ENCODE results near the gene SSC5D. TPM values are rescaled to one million over a fixed set of nuclear protein-coding genes. Genes with fewer than 3 reads are reported as not detected.

Gene SSC5D
- polyA plus RNA-seq, 1 donor (not counting 4 experiments of a cell fraction or from before 2014, with no cell fraction given): not detected

GRCh38 chr19:55443045-55443823 lies 45.0 kb upstream of the SSC5D start, which contains the start of gene SHISA7:
SHISA7 (minus strand) TSS chr19:55443300; CDS start chr19:55442863, 437 bp downstream.
- dilution Hi-C loops (cut with MboI; ENCODE audit: extremely low pct_ligation_motif_present, low sequenced_read_pairs): no loop called here
- Histone ChIP-seq H3K4me1 (ENCODE audit: control insufficient read depth, extremely low read depth, insufficient read depth, low read length) (peaks cover 27% of the 10 kb centered on the region), H3K4me2 (ENCODE audit: control insufficient read depth, extremely low read depth, insufficient read depth, low read depth, low read length) (no peak within 1 kb of the TSS), H2AFZ (ENCODE audit: control insufficient read depth, low read length) (no peak within 1 kb of the TSS), H3K79me2 (ENCODE audit: control insufficient read depth, insufficient read depth, low read length) (no peaks in the 10 kb centered on the region), H3K36me3 (ENCODE audit: control insufficient read depth in 2 of 2, extremely low read depth in 1 of 2, insufficient read depth in 2 of 2, low read length in 2 of 2) (no peaks in the 10 kb centered on the region), H3K4me3 (ENCODE audit: control insufficient read depth in 2 of 3, extremely low read depth in 1 of 3, insufficient read depth in 2 of 3, low read depth in 1 of 3, low read length in 3 of 3) (no peak within 1 kb of the TSS), H3K27me3 (ENCODE audit: control insufficient read depth, extremely low read depth, insufficient read depth, low read length) (peaks cover 58% of the 10 kb centered on the region), H4K20me1 (ENCODE audit: control insufficient read depth, extremely low read depth, insufficient read depth, low read length) (peaks cover 7% of the 10 kb centered on the region), H3K9ac (ENCODE audit: control insufficient read depth, extremely low read depth, insufficient read depth, low read length) (no peak within 1 kb of the TSS), H3K27ac (ENCODE audit: control insufficient read depth, insufficient read depth, low read length) (no peak within 1 kb of the TSS), H3K9me1 (ENCODE audit: control insufficient read depth, extremely low read depth, insufficient read depth, low read length) (no peaks in the 10 kb centered on the region), H3K9me3 (ENCODE audit: control insufficient read depth, low read depth, low read length) (no peaks in the 10 kb centered on the region)
- no peak for TF ChIP-seq CTCF (optimal IDR thresholded peaks at IDR 0.05 in 1 of 3, IDR thresholded peaks at IDR 0.05 in 1 of 3, conservative IDR thresholded peaks at IDR 0.05 in 1 of 3; ENCODE audit: extremely low read depth in 1 of 3, insufficient read depth in 2 of 3, low read length in 3 of 3)
- TF ChIP-seq EZH2 (IDR thresholded peaks at IDR 0.05; ENCODE audit: low read length): peak; percentile 75
- FAIRE-seq: no peak
- no peak for DNase-seq (ENCODE audit: low read depth, low spot score)

GRCh38 chr19:55443824-55444480 lies 44.3 kb upstream of the SSC5D start:
- Histone ChIP-seq H3K27ac (ENCODE audit: control insufficient read depth, insufficient read depth, low read length) (no peak overlapping the region), H3K9me3 (ENCODE audit: control insufficient read depth, low read depth, low read length) (no peaks in the 10 kb centered on the region), H3K36me3 (ENCODE audit: control insufficient read depth in 2 of 2, extremely low read depth in 1 of 2, insufficient read depth in 2 of 2, low read length in 2 of 2) (no peaks in the 10 kb centered on the region), H2AFZ (ENCODE audit: control insufficient read depth, low read length) (no peak overlapping the region), H3K9me1 (ENCODE audit: control insufficient read depth, extremely low read depth, insufficient read depth, low read length) (no peaks in the 10 kb centered on the region), H3K4me2 (ENCODE audit: control insufficient read depth, extremely low read depth, insufficient read depth, low read depth, low read length) (no peak overlapping the region), H3K4me1 (ENCODE audit: control insufficient read depth, extremely low read depth, insufficient read depth, low read length) (peaks cover 28% of the 10 kb centered on the region), H3K9ac (ENCODE audit: control insufficient read depth, extremely low read depth, insufficient read depth, low read length) (no peak overlapping the region), H3K27me3 (ENCODE audit: control insufficient read depth, extremely low read depth, insufficient read depth, low read length) (peaks cover 54% of the 10 kb centered on the region), H3K4me3 (ENCODE audit: control insufficient read depth in 2 of 3, extremely low read depth in 1 of 3, insufficient read depth in 2 of 3, low read depth in 1 of 3, low read length in 3 of 3) (no peak overlapping the region), H4K20me1 (ENCODE audit: control insufficient read depth, extremely low read depth, insufficient read depth, low read length) (peaks cover 5% of the 10 kb centered on the region), H3K79me2 (ENCODE audit: control insufficient read depth, insufficient read depth, low read length) (no peaks in the 10 kb centered on the region)
- no peak for TF ChIP-seq CTCF (optimal IDR thresholded peaks at IDR 0.05 in 1 of 3, IDR thresholded peaks at IDR 0.05 in 1 of 3, conservative IDR thresholded peaks at IDR 0.05 in 1 of 3; ENCODE audit: extremely low read depth in 1 of 3, insufficient read depth in 2 of 3, low read length in 3 of 3)
- peak; percentile 65 for TF ChIP-seq EZH2 (IDR thresholded peaks at IDR 0.05; ENCODE audit: low read length)
- DNase-seq (ENCODE audit: low read depth, low spot score): no peak
- no peak for FAIRE-seq
- dilution Hi-C loops (cut with MboI; ENCODE audit: extremely low pct_ligation_motif_present, low sequenced_read_pairs): no loop called here

Data from keratinocyte (primary cell).